Stimulated activated CD4-positive, alpha-beta T cell treated with anti-CD3 and anti-CD28 coated beads, Interleukin-4, amount 100 ng/mL, for 24 hours (primary cell): ENCODE measurements around the gene LSAMP.

Experiments used
- DNase-seq: peaks from one replicate; pipeline ENCODE4 v3.0.0-alpha.2; 2020

LSAMP gene

DNA sequence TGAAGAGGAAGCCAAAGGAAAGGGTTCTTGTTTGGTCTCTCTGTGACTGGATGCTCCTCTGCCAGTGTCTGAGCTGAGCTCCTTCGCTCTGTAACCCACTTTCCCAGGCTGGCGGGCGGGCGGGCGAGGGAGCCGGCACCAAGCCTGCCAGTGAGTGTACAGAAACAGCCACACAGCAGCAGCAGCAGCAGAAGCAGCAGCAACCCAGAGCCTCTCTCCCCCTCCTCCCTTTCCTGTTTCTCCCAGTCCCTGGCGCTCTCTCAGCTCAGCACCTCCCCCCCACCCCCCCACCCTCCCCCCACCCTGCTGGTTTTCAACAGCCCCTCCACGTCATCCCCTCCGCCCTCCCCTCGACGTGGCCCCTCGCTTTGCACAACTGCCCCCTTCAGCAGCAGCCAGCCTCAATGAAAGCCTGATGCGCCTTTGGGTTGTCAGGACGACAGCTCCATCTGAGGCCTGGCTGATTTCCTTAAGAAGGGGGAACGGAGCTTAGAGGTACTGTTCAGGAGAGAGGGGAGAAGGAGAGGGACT lies at the start of gene LSAMP:
Gene LSAMP, minus strand, starts transcription at position 177 of the 531 bp plus-strand sequence.
- DNase-seq = no peak

DNA sequence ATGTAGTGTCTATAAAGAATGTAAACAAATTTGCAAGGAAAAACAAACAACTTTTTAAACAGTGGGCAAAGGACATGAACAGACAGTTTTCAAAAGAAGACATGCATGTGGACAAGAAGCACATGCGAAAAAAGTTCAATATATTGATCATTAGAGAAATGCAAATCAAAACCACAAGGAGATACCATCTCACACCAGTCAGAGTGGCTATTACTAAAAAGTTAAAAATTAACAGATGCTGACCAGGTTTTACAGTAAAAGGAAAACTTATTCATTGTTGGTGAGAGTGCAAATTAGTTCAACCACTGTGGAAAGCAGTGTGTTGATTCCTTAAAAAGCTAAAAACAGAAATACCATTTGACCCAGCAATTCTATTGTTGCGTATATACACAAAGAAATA lies 47.1 kb upstream of the LSAMP start:
- DNase-seq = no peak

DNA sequence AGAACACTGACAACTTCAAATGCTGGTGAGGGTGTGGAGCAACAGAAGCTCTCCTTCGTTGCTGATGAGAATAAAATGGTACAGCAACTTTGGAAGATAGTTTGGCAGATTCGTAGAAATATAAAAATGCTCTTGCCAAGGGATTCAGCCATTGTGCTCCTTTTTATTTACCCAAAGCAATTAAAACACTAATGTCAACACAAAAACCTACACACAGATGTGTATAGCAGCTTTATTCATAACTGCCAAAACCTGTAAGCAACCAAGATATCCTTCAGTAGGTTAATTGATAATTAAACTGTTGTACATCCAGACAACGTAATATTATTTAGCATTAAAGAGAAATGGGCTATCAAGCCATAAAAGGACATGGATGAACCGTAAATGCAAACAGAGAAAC lies 37.8 kb upstream of the LSAMP start:
- DNase-seq = no peak

DNA sequence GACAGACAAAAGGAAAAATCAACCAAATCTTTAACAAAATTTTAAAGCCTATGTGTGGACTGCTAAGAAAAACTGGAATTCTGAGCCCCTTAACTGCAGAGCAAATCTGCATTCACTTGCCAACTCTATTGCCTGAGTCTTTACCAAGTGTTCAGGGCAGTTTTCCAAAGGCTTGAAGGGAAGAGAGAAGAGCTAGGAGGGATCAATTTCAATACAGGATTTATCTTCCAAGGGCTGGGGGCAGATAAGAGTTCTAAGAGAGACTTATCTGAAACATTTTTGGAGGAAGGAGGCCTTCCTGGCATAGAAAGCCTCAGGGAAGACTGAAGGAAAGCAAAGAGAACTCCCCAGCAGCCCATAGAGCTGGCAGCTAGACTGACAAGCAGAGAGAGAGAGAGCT lies 31.4 kb upstream of the LSAMP start:
- DNase-seq = no peak

DNA sequence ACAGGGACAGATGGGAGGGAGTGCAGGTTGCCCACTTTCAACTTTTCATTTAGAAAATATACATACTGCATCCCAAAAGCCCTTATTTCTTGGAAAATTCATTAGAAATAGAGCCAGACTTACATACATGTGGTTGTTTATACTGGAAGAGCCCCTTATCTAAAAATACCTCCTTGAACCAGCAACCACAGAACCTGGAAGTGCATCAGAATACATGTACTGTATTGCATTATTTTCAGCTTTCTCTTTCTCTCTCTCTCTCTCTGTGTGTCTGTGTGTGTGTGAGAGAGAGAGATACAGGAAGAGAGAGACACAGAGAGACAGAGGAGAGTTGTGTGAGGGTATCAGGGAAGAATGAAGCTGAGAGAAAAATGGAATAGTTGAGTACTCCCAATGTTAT lies 29.5 kb upstream of the LSAMP start:
- no peak for DNase-seq

DNA sequence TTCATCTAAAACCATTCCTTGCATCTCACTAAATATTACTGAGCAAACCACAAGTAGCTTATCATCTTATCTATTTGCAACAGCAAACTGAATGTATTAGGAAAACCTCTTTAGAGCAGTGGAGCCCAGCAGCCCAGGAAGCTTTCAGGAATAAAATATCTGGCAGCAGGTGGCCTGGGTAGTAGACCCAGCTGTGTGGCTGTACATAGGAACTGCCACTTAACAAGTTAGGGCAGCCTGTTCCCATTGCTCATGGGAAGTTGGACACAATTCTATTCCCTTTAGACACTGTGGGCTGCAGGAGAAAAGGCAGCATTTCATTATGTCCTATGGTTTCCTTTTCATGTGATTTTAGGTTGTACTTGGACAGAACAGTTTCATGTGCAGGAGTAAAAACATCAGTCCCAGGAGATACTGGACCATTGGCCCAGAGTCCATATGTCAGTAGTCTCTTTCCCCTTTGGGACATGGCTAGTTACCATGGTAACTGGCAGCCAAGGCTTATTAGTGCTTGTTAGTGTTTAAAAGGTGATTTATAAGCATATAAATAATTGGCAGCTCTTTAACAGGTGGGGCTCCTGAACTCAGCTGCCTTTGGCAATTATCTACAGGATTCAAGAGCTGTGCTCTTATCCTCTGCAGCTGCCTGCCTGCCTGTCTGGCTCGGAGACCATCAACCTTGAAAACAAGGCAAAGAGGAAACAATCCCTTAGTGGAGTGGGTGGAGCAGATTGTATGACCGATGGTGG lies 28.9 kb upstream of the LSAMP start:
- DNase-seq = no peak

DNA sequence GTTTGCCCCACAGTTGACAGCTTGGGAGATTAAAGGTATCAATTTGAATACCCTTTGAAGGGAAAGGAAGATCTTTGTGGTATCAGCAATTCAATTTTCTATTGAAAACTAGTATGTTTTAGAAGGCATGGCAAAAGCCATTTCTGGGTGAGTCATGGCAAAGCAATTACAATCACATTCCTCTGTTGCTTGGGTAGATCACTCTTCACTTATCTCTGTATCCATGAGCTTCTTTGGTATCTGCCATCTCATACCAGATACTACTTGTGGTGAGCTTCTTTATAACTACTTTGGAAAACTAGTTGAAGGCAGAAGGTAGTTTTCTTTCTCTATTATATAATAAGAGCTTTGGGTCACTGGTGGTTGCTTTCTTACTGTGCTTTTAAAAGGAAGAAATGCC lies 28.3 kb upstream of the LSAMP start:
- DNase-seq = no peak

DNA sequence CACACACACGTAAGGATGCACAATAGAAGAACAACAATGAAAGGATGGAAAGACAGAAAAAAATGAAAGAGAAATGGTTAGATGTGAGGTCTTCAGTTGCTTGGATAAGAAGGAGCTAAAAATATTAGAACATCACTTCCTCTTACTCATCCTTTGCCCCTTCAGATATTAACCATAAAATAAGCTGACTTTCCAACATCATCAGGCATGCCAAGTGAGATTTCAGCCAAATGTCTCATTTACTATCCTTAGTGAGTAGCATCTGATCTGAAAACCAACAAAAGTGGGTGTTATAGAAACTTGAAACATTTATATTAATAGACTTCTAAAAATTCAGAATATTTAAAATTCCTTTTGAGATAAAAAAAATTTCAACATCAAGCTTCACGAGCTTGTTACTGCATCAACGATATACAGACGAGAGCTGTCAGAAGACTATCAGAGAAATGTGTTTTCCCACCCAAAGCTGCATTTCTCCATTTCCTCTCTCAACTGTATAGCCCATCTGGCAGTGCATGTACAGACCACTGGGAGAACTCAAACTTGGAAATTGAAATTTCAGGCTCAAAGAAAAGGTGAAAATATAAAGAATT lies 25.4 kb upstream of the LSAMP start:
- no peak for DNase-seq

DNA sequence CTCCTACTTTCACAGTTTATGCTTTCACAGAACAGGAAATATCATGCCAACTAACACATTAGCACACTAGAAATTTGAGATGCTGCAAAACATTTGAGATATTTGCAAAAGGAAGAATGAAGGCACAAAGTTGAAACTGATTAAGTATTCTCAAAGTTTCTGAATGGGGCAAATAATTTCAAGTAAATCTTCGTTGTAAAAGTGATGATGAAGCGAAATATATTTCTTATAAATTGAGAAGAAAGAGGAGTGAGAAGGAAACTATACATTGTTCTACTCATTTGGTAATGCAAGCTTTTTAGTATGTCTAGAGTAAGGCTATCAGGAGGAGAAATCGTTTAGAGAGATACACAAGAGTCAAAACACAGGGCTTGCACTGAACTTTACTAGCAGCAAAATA lies 24.3 kb upstream of the LSAMP start:
- no peak for DNase-seq

DNA sequence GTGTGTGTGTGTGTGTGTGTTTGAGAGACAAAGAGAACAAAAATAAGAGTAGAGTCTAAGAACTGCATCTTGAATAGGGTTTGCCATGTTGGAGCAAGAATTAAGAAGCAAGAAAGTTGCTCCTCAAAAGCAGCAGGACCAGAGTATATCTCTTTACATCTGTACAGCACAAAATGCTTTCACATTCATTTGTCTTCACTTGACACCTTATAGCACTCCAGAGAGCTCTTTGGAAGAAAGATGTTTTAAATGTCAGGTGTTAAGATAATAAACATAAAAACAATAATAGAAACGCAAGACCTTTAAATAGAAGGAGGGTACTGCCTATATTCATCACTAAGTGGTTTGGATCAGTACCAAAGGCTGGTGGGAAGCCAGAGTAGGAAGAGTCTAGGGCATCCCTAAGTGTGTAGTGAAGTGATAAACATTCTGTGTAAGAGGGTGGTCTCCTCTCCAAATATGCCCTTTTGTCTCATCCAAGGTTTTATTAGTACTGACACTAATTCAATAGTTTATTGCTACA lies 19.1 kb upstream of the LSAMP start:
- no peak for DNase-seq

DNA sequence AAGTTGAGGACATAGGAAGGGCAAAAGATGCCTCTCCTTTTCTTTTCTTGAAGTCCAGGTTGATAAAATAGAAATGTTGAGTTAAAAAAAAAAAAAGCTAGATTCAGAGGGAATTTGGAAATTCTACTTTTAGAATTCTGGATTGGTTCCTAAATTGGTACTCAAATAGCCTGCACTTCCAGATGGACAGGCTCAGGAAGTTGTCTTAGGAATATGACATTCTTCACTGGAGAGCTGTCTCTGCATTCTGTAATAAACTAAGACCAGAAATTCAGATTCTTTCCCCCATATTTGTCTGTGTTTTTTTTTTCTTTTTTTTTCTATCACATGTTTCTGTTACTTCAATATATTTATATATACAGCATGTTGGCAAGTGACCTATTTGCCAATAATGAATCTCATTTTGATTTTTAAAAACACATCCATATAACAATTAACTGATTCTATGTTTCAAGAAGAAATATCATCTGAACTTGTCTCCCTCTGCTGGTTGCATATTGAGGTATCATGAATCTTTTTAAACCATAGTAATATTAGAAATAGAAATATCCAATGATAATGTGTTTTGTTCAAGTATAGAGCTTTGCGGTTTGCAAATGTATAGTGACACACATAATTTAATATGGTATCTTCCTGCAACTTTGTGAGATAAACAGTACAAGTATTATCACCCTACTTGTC lies 8.5 kb upstream of the LSAMP start:
- DNase-seq = no peak

DNA sequence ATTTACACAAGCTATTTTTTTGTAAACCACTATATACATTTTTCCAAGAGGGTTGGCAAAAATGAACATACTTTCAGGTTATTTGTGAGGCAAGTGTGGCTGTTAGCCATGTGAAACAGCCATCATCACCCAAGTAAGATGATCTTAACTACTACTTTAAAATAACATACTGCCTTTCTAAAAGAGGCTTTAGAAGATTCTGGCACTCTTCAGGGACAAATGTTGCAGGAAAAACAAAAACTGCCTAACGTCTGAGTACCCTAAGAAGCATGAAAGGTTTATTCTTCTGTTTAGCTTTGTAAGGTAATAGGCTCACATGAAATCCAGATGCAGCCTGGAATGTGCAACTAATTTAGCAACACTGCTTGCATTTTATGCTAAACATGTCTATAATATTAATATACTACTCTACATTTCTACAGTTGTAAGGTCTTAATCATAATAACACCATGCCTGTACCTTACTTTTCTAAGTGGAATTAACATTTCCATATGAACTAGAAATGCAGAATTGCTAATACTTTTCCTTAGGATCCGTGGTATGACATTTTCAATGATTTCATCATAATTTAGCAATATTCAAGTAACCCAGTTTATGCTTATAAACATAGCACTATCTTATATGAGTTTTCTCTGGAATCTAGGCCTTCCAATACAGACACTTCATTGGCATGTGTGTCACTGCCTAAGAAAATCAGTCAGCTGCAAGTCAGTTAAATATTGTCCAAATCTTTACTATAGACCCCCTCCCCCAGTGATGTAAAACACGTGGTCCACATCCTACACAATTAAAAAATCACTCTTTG lies 4.5 kb upstream of the LSAMP start:
- no peak for DNase-seq

DNA sequence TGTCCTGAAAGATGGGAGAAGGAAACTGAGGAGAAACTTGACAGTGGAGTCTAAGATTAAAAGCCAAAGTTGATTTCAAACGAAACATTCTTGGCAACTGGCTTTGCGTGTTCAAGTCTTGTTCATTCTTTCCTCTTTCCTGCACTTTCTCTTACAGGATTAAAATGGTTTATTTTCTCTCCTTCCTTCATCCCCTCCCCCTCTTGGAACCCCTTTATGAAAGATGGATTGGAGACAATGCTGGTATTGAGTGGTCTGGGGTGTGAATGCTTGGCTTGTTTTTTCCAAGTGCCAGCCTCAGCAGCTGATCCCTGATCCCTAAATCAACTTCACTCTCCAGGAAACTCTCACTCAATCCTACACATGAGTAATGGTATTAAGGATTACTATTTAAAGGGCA lies 703 bp upstream of the LSAMP start:
- DNase-seq = no peak

DNA sequence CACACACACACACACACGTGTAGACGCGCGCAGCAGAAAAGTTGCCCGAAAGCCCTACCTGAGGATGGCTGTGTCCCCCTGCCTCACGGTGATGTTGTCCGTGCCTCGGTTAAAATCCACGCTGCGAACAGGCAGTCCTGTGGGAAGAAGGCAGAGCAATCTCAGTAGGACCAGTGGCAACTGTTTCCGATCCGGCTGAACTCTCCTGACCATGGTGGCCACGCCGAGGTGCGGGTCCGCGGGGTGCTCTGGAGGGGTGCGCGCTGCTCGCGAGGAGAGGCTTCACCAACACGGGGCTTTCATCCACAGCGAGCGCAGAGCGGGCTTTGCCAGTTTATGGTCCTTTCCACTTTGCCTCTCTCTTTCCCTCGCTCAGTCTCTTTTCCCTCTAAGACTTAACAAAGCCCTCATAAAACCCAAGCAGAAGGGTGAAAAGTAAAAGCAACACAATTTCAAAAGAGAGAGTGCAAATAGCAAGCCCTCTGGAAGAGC lies 422 bp downstream of the LSAMP start:
- no peak for DNase-seq

DNA sequence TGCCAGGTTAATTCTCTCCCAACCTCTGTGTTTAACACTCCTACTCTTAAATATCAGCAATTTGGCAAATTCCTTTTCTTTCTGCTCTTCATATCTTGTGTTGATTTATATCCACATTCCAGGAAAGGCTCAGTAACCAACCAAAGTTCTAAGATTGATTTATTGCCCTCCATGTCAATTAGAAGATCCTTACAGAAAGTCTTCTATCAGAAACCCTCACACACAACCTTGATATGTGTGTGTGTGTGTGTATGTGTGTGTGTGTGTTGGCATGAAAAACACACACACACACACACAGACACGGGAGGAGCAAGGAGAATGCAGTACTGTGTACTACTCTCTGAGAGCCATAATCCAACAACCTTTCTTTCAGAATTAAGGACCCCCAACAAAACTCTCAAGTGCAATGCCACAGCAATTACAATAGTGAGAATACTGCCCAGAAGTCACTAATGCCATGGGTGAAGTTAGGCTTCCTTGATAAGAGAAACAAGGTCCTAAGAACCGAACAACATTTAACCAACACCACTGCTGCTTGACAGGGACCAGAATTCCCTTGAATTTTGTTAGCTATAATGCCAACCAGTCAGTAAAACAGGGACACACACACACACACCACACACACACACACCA lies 1.1 kb downstream of the LSAMP start:
- no peak for DNase-seq

DNA sequence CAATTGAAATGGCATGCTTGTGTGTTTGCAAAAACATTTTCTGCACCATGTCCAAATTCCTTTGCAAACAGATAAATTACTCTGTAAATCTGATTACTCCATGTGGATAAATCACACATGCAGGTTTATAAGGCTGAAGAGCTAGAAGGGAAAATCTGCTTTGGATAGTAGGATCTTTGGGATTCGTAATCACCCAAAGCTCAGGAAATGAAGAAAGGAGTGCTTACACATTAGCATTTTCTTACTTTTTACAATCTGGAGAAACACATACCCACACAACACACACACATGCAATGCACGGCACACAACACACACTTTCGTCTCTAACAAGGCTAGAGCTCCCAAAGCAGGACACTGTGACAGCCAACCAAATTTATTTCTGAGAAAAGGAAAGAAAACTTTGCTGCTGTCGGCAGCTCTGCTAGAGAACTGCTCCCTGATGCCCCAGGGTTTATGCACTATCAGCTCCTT lies 2.1 kb downstream of the LSAMP start:
- DNase-seq = no peak

DNA sequence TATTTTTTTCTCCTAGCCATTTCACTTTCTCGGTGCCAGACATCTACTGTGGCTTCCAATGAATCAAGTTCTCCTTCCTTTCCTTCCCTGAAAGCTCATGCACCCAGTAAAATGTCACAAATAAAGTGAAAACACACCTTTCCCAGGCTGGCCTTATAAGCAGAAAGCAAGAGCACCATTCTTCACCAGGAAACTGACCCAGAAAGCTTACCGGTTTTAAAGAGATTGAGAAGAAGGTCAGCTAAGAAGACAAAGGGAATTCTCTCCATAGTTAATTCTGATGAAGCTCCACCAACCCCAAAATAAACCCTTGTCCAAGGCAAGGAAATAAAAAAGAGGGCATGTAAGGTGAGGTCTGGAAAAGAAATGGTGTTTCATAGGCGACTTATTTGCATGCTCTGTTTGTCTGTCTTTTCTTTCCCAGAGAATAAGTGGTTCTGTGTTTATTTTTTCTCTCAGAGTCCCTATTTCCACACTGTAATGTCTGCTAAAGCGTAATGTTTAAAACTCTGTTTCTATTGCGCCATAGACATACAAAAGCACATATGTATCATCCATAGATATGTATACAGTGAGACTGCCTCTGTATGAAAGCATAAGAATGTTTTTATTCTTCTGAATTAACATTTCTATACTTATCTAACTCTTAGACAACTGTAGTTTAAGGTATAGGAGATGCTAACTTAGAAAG lies 2.8 kb downstream of the LSAMP start:
- no peak for DNase-seq

DNA sequence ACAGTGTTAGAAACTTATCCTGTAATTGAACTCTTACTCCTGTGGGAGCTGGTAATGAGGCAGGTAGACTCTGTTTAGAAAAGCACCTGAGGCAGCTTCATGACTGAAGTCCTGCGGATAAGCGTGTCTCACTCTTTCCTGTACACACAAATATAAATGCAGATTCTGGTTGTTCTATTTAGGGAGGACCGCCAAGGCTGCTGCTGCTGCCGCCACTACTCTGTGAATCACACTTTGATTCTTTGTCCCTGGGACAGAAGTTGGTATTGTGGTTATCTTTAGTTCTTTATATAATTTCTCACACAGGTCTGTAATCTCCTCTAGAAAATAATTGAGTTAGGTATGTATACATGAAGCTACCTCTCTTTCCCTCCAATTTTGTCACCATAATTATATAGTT lies 3.6 kb downstream of the LSAMP start:
- no peak for DNase-seq

DNA sequence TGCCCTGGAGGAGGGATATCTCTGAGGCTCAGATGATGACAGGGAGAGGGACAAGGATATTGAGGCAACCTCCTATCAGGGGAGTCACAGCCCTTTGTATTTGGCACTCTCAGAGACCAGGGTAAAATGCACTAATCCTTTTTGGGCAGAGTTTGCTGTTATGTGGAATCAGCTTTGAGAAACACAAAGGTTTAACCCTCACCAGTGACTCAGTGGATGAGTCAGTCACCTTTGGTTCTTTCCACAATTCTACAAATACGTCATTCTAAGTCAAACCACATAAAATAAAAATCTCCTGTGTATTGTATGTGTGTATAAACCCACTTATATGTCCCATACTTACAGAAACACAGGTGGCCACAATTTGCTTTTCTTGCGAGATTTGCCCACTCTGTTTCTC lies 5.1 kb downstream of the LSAMP start:
- DNase-seq = no peak

DNA sequence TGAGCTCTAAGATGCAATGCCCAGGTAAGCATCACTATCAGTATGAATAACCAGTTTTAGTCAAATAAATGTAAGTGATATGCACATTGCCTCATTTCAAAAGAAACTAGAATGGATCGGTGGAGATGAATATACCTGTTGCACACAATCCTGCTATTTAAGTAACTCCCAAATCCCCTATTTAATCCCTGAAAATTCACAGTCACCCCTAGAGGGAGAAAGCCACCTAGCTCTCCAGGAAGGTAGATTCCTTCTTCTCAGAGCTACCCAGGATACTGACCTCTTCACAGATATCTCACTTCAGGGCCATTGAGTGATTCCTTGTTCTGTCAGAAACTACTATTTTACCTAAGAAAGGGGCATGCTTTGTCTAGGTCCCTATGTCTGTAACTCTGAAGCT lies 11.7 kb downstream of the LSAMP start:
- no peak for DNase-seq

DNA sequence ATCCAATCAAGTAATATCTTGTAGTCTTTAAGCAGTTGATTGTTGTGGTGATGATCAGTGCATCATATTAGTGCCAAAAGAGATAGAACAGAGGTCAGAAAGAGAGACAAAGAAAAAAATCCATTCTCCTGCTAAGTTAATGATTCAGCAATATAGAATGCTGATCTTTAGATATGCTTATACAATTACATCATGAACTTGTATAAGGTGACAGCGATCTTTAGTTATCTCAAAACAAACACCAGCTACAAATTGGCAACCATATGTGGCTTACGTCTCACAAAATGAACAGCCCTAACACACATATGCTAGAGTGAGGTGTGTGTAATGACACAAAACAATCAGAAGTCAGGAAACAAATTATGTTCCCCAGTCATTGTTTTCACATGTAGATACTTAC lies 12.5 kb downstream of the LSAMP start:
- DNase-seq = no peak
